ENCODE data around the gene ANLN. TPM values are rescaled to one million over a fixed set of nuclear protein-coding genes. Genes with fewer than 3 reads are reported as not detected.

ANLN gene
- total and polyA plus RNA-seq, 9 of the 15 experiments (the other 6 are each of a cell fraction or from before 2014, with no cell fraction given) = 18.1 to 66.2 (median 38.7) TPM

GRCh38 chr7:36390199-36391090 lies 783 bp downstream of the ANLN start (continued):
- no peak for TF ChIP-seq IRF2 (CRISPR knock-in tag; IDR thresholded peaks at IDR 0.05)
- TF ChIP-seq ZNF717 (CRISPR knock-in tag; IDR thresholded peaks at IDR 0.05) = no peak
- TF ChIP-seq TAF7 (tag; IDR thresholded peaks at IDR 0.05) = no peak
- peak; percentile 83 for TF ChIP-seq JUN (IDR thresholded peaks at IDR 0.05; ENCODE audit: borderline replicate concordance, low read depth, low read length)
- TF ChIP-seq JUN (CRISPR knock-in tag; IDR thresholded peaks at IDR 0.05; ENCODE audit: borderline replicate concordance) = no peak
- TF ChIP-seq TSC22D4 (tag; IDR thresholded peaks at IDR 0.05) = no peak
- TF ChIP-seq ZNF449 (CRISPR knock-in tag; IDR thresholded peaks at IDR 0.05) = no peak
- no peak for TF ChIP-seq ZNF668 (CRISPR knock-in tag; IDR thresholded peaks at IDR 0.05)
- peak; percentile 76 for TF ChIP-seq TEAD4 (IDR thresholded peaks at IDR 0.05; ENCODE audit: low read length)
- TF ChIP-seq TEAD4 (CRISPR knock-in tag; IDR thresholded peaks at IDR 0.05; ENCODE audit: borderline replicate concordance) = peak; percentile 89; the same call in 1 of the 2 replicates
- no peak for TF ChIP-seq RBM34 (IDR thresholded peaks at IDR 0.05; ENCODE audit: borderline replicate concordance, insufficient read depth, low read length)
- TF ChIP-seq ZNF12 (CRISPR knock-in tag; IDR thresholded peaks at IDR 0.05) = peak; percentile 88; the same call in 1 of the 2 replicates
- TF ChIP-seq MECOM (CRISPR knock-in tag; IDR thresholded peaks at IDR 0.05) = no peak
- no peak for TF ChIP-seq ZNF282 (CRISPR knock-in tag; IDR thresholded peaks at IDR 0.05)
- TF ChIP-seq XRCC5 (IDR thresholded peaks at IDR 0.05; ENCODE audit: low read depth, low read length) = peak; percentile 12
- TF ChIP-seq ZBTB43 (CRISPR knock-in tag; IDR thresholded peaks at IDR 0.05) = 0 out of 2 replicates have a peak, but pooled peaks have one; percentile 69
- peak; percentile 43; the same call in 1 of the 2 replicates for TF ChIP-seq ZBTB7A (IDR thresholded peaks at IDR 0.05; ENCODE audit: borderline replicate concordance, control insufficient read depth, low read depth, low read length)
- no peak for TF ChIP-seq TCF3 (CRISPR knock-in tag; IDR thresholded peaks at IDR 0.05)
